ENCODE measurements around the gene WDR45B.
"Not testable (repeated sequence)": the region's sequence is repeated elsewhere in the genome, so short reads cannot be mapped to it uniquely, and the experiment has no call there.

WDR45B gene

GRCh38 chr17:82599674-82600661 is 48.3 kb downstream of the WDR45B start:
- DNase-seq (ENCODE audit: low read depth): no peak

DNA sequence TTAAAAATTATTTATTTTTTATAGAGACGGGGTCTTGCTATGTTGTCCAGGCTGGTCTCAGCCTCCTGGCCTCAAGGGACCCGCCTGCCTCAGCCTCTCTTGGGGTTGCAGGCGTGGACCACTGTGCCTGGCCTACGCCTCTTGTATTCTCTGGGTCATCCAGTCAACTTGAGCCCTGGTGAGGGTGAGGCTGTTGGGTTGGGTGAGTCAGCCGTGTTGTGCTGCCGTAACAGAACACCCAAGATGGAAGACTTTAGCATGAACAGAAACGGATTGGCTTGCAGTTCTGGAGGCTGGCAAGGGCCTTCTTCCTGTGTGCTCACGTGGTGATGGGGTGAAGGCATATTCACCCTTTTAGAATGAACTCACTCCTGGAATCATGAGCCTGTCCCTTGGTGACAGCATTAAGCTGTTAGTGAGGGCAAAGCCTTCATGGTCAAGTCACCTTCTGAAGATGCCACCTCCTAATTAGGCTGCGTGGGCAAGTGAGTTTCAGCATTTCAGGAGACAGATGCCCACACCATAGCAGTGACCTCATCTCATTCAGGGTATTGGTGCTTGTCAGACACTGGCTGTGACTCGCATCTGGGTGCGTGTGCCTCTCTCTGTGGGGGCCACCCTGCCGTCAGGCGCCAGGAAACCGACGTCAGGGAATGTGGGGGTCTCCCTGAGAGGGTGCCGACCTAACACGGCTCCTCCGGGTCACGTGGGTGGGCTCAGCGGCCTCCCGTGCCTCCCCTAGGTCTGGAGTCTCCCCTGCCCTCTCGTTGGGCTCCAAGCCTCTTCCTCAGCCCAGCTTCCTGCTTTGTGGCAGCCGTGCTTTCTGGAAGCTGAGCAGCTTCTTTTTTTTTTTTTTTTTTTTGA is 49.8 kb downstream of the WDR45B start:
- DNase-seq (ENCODE audit: low read depth): no peak

DNA sequence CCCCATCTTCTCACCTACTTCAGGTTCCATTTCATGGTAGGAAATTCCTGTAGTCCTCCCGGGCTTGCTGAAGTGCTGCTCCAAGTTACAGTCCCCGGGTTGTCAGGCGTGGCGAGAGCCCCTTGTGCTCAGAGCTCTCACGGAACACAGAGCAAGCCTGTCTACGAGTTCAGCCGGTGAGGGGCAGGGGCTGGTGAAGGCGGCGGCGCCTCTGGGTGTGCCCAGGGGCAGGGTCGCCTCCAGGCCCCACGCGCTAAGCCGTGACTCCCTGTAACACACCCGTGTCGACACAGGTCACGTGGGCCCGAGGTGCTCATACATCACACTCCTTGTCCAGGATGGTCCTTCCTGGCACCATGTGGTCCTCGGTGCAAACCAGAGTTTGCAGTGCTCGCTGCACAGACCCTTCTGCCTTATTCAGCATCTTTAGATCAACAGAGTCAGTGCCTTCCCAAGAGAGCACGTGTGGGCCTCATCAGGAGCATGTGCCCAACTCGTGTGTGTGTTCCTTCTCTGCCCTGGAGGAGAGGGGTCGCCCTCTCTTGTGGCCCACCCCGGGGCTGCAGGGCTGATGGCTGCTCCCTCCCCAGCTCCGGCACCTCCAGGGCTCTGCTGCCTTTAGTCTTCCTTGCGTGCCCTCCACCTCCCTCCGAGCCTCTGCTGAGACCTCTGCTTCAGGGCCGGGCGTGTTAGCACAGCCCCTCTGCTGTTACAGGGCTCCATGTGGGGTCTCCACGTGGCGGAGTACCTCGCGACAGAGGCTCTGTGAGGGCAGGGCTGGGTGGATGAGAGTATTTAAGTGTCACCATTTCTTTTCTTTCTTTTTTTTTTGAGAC is 51.2 kb downstream of the WDR45B start:
- no peak for DNase-seq (ENCODE audit: low read depth)

- no peak for DNase-seq (ENCODE audit: low read depth)
Observed at GRCh38 chr17:82596296-82596695, 51.9 kb downstream of the WDR45B start.

- no peak for DNase-seq (ENCODE audit: low read depth)
Observed at GRCh38 chr17:82595893-82596292, 52.4 kb downstream of the WDR45B start.

DNA sequence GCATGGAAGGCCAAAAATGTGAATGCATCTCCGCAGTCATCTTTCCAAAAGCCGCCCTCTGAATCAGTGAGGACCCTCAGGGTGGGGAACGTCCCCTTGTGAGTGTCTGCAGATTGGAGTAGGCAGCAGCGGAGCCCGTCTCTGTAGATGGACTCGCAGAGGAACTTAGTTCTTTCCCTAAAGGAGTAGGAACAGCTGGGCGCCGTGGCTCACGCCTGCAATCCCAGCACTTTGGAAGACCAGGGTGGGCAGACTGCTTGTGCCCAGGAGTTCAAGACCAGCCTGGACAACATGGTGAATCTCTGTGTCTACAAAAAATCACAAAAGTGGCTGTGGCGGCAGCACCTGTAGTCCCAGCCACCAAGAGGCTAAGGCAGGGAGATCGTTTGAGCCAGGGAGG is 53.7 kb downstream of the WDR45B start:
- no peak for DNase-seq (ENCODE audit: low read depth)

- DNase-seq (ENCODE audit: low read depth): no peak
Observed at GRCh38 chr17:82593590-82594087, 54.6 kb downstream of the WDR45B start.

- peak; percentile 73 for DNase-seq (ENCODE audit: low read depth)
Observed at GRCh38 chr17:82592767-82593589, 55.3 kb downstream of the WDR45B start.

GRCh38 chr17:82592289-82592766 is 55.9 kb downstream of the WDR45B start:
- DNase-seq (ENCODE audit: low read depth): no peak

- no peak for DNase-seq (ENCODE audit: low read depth)
Observed at GRCh38 chr17:82590881-82591539, 57.2 kb downstream of the WDR45B start.

DNA sequence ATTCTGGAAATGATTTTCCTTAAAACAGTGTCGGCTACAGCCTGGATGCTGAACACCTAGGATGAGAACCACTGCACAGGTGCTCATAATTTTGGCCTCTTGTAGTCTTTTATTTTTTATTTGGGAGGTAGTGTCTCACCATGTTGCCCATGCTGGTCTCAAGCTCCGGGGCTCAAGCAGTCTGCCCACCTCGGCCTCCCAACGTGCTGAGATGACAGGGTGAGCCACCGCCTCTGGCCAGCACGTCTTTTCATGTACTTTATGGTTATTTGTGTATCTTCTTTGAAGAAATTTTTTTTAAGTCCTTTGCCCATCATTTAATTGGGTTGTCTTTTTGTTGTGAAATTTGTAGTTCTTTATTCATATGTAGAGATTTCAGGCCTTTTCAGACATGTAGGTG is 58.0 kb downstream of the WDR45B start:
- no peak for DNase-seq (ENCODE audit: low read depth)

DNA sequence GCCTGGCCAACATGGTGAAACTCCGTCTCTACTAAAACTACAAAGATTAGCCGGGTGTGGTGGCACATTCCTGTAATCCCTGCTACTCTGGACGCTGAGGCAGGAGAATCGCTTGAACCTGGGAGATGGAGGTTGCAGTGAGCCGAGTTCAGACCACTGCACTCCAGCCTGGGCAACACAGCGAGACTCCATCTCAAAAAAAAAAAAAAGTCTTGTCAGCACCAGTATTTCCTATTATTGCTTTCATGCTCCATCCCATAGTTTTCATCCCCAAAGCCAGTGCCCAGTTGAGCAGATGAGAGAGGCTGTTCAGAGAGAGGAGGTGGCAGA is 58.4 kb downstream of the WDR45B start:
- DNase-seq (ENCODE audit: low read depth): no peak

DNA sequence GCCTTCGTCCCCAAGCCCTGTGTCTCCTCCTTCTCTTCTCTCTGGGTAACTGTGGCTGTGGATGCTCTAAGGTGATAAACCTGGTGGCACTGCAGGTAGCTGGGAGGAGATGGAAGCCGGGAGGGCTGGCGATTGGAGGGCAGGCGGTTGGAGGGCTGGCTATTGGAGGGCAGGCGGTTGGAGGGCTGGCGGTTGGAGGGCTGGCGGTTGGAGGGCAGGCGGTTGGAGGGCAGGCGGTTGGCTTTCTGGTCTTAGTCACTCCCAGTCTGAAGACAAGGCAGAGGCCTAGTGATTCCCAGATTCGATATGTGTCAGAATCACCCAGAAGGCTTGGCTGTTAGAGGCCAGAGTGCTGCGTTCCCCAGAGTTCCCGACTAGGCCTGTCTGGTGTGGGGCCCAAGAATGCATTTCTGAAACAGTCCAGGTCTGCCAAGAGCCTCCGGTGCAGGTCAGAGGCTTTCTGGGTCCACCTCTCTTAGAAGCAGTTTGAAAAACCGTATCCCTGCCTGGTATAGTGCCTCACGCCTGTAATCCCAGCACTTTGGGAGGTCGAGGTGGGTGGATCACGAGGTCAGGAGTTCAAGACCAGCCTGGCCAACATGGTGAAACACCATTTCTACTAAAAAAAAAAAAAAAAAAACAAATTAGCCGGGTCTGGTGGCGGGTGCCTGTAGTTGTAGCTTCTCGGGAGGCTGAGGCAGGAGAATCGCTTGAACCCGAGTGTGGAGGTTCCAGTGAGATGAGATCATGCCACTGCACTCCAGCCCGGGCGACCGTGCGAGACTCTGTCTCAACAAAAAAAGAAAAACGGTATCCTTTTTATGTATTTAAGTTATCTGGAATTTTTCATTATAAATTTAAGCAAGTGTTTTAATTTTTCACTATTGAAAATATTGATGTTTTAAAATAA is 59.7 kb downstream of the WDR45B start:
- no peak for DNase-seq (ENCODE audit: low read depth)

DNA sequence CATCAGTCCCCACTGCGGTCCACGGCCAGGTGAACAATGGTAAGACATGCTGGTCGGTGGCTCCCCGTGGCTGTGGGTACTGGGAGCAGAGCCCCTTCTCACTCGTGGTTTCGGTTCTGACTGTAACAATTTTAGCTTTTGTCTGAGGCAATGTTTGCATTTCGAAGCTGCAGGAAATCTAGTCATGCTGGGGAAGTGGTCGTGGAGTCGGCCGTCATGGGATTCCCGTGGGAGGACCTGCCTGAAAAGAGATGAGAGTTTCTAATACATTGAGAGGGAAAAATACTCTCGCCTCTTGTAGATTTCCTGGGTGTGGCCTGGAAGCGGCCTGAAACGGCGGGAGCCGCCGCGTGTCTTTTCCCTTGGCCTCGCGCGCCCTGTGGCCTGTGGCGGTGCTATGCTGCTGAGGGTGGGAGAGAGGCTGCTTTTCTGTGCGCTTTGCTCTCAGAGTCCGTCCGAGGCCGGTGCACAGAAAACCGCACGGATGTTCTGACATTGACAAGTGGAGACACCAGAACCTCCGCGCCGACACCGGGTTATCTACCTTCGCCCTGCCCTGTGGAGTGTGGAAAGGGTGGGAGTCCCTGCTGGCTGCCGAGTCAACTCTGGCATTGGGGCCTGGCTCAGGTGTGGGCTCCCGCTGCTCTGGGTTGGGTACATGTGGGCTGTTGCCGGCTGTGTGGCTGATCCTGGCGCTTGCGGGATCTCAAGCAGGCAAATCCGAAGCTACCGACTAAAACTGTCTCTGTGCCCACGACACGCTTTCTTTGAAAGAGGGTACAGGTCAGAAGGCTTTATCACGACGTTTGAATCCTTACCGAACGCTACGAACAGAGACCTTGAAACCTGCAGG is 60.8 kb downstream of the WDR45B start:
- no peak for DNase-seq (ENCODE audit: low read depth)

DNA sequence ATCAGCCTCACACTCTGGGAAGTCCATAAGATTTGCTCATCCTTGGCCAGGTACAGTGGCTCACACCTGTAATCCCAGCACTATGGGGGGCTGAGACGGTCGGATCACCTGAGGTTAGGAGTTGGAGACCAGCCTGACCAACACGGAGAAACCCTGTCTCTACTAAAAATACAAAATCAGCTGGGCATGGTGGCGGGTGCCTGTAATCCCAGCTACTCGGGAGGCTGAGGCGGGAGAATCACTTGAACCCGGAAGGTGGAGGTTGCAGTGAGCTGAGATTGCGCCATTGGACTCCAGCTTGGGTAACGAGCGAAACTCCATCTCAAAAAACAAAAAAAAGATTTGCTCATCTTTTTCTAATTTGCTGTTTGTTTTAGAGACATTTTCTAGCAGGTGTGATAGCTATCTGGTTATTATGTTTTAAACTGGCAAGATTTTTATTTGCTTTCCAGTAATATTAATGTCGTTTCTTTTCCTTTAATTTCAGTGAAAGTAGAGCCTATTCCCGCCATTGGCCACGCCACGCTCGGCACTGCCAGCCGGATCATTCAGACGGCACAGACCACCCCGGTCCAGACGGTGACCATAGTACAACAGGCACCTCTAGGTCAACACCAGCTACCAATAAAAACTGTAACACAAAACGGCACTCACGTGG is 61.5 kb downstream of the WDR45B start:
- no peak for DNase-seq (ENCODE audit: low read depth)

- DNase-seq (ENCODE audit: low read depth): not testable (repeated sequence)
Observed at GRCh38 chr17:82585935-82586575, 62.2 kb downstream of the WDR45B start.

- no peak for DNase-seq (ENCODE audit: low read depth)
Observed at GRCh38 chr17:82583720-82584234, 64.5 kb downstream of the WDR45B start.

Measured in CMK (cell line).